Measurements from ENCODE around the gene LY6G5C. TPM values are rescaled to one million over a fixed set of nuclear protein-coding genes. Genes with fewer than 3 reads are reported as not detected.

Gene LY6G5C
- total and polyA plus RNA-seq, 2 experiments from 2014 or later = 1.7 to 5.1 TPM

GRCh38 chr6:31658983-31659648, 21.8 kb downstream of the LY6G5C start:
- peak overlapping the region; percentile 97 for H3K4me2 ChIP-seq (ENCODE audit: unreplicated experiment)
- H3K9ac ChIP-seq = peak overlapping the region; percentile 88; the same call in 1 of the 2 replicates
- peaks cover 24% of the 10 kb centered on the region for H3K4me1 ChIP-seq (ENCODE audit: insufficient read depth)
- H3K27me3 ChIP-seq (replicated peaks; ENCODE audit: insufficient read depth) = no peaks in the 10 kb centered on the region
- no peaks in the 10 kb centered on the region for H4K20me1 ChIP-seq (ENCODE audit: insufficient read depth)
- no peaks in the 10 kb centered on the region for H3K9me2 ChIP-seq (ENCODE audit: insufficient read depth)
- H3K9me3 ChIP-seq (ENCODE audit: low read depth) = no peaks in the 10 kb centered on the region
- H2AFZ ChIP-seq = no peak overlapping the region
- in situ Hi-C loops (cut with MboI) = no loop called here
- H3K79me2 ChIP-seq (ENCODE audit: insufficient read depth) = peaks cover 97% of the 10 kb centered on the region
- peak overlapping the region; percentile 91 for H3K4me3 ChIP-seq
- no peak overlapping the region for H3K27ac ChIP-seq
- peaks cover 21% of the 10 kb centered on the region for H3F3A ChIP-seq (ENCODE audit: insufficient read depth)
- H3K36me3 ChIP-seq (ENCODE audit: low read depth) = no peaks in the 10 kb centered on the region
- 88 to 96% methylated on average over 10 to 13 of the region's 13 CpGs for WGBS, 2 experiments (ENCODE audit: low coverage in 1 of 2, low lambda C conversion rate in 2 of 2, missing lambda C conversion rate in 2 of 2)
- no peak for DNase-seq
- TF ChIP-seq EZH2phosphoT487 (IDR thresholded peaks at IDR 0.05; ENCODE audit: insufficient read depth, low read depth) = no peak
- TF ChIP-seq EZH2 (IDR thresholded peaks at IDR 0.05; ENCODE audit: insufficient read depth, poor library complexity, severe bottlenecking) = no peak

- Histone ChIP-seq H3K36me3 (ENCODE audit: low read depth) (no peaks in the 10 kb centered on the region), H3K9me2 (ENCODE audit: insufficient read depth) (no peaks in the 10 kb centered on the region), H3K27me3 (replicated peaks; ENCODE audit: insufficient read depth) (no peaks in the 10 kb centered on the region), H3K4me2 (ENCODE audit: unreplicated experiment) (no peak overlapping the region), H3K9ac (0 out of 2 replicates have a peak overlapping the region, but pooled peaks have one; percentile 12), H3K27ac (no peak overlapping the region), H3F3A (ENCODE audit: insufficient read depth) (peaks cover 20% of the 10 kb centered on the region), H3K79me2 (ENCODE audit: insufficient read depth) (peaks cover 97% of the 10 kb centered on the region), H3K4me1 (ENCODE audit: insufficient read depth) (peaks cover 23% of the 10 kb centered on the region), H4K20me1 (ENCODE audit: insufficient read depth) (no peaks in the 10 kb centered on the region), H3K9me3 (ENCODE audit: low read depth) (no peaks in the 10 kb centered on the region), H2AFZ (no peak overlapping the region), H3K4me3 (peak overlapping the region; percentile 91; the same call in 1 of the 2 replicates)
- WGBS, 2 experiments (ENCODE audit: low coverage in 1 of 2, low lambda C conversion rate in 2 of 2, missing lambda C conversion rate in 2 of 2) = 68 to 69% methylated on average over 4 of the region's 4 CpGs
- in situ Hi-C loops (cut with MboI) = no loop called here
- DNase-seq = no peak
- TF ChIP-seq EZH2phosphoT487 (IDR thresholded peaks at IDR 0.05; ENCODE audit: insufficient read depth, low read depth) (no peak), EZH2 (IDR thresholded peaks at IDR 0.05; ENCODE audit: insufficient read depth, poor library complexity, severe bottlenecking) (no peak)
Observed at GRCh38 chr6:31658158-31658688, 22.6 kb downstream of the LY6G5C start.

GRCh38 chr6:31657406-31658157, 23.3 kb downstream of the LY6G5C start:
- no peak for TF ChIP-seq EZH2 (IDR thresholded peaks at IDR 0.05; ENCODE audit: insufficient read depth, poor library complexity, severe bottlenecking)
- H3K4me1 ChIP-seq (ENCODE audit: insufficient read depth) = peaks cover 21% of the 10 kb centered on the region
- H2AFZ ChIP-seq = no peak overlapping the region
- H3F3A ChIP-seq (ENCODE audit: insufficient read depth) = peaks cover 20% of the 10 kb centered on the region
- H3K4me3 ChIP-seq = 0 out of 2 replicates have a peak overlapping the region, but pooled peaks have one; percentile 12
- no peak overlapping the region for H3K27ac ChIP-seq
- H3K9me3 ChIP-seq (ENCODE audit: low read depth) = no peaks in the 10 kb centered on the region
- no peaks in the 10 kb centered on the region for H3K9me2 ChIP-seq (ENCODE audit: insufficient read depth)
- no peaks in the 10 kb centered on the region for H3K27me3 ChIP-seq (replicated peaks; ENCODE audit: insufficient read depth)
- in situ Hi-C loops (cut with MboI) = no loop called here
- H4K20me1 ChIP-seq (ENCODE audit: insufficient read depth) = no peaks in the 10 kb centered on the region
- peak; percentile 44 for DNase-seq
- H3K79me2 ChIP-seq (ENCODE audit: insufficient read depth) = peaks cover 92% of the 10 kb centered on the region
- H3K4me2 ChIP-seq (ENCODE audit: unreplicated experiment) = no peak overlapping the region
- no peak overlapping the region for H3K9ac ChIP-seq
- WGBS, 2 experiments (ENCODE audit: low coverage in 1 of 2, low lambda C conversion rate in 2 of 2, missing lambda C conversion rate in 2 of 2) = 54 to 63% methylated on average over 6 of the region's 6 CpGs
- no peaks in the 10 kb centered on the region for H3K36me3 ChIP-seq (ENCODE audit: low read depth)

GRCh38 chr6:31655349-31656237, 25.3 kb downstream of the LY6G5C start, which contains the start of gene APOM:
Gene APOM, plus strand, starts transcription at chr6:31655894. Its CDS starts 73 bp downstream, at chr6:31655967.
- 89 to 90% methylated on average over 8 of the region's 8 CpGs for WGBS, 2 experiments (ENCODE audit: low coverage in 1 of 2, low lambda C conversion rate in 2 of 2, missing lambda C conversion rate in 2 of 2)
- no peaks in the 10 kb centered on the region for H3K9me2 ChIP-seq (ENCODE audit: insufficient read depth)
- peaks cover 8% of the 10 kb centered on the region for H3F3A ChIP-seq (ENCODE audit: insufficient read depth)
- no peaks in the 10 kb centered on the region for H4K20me1 ChIP-seq (ENCODE audit: insufficient read depth)
- peaks cover 25% of the 10 kb centered on the region for H3K4me1 ChIP-seq (ENCODE audit: insufficient read depth)
- H3K4me3 ChIP-seq = no peak within 1 kb of the TSS
- DNase-seq = no peak
- H3K27ac ChIP-seq = no peak within 1 kb of the TSS
- in situ Hi-C loops (cut with MboI) = no loop called here
- H3K9ac ChIP-seq = no peak within 1 kb of the TSS
- H3K79me2 ChIP-seq (ENCODE audit: insufficient read depth) = peaks cover 87% of the 10 kb centered on the region
- H3K4me2 ChIP-seq (ENCODE audit: unreplicated experiment) = no peak within 1 kb of the TSS
- no peaks in the 10 kb centered on the region for H3K27me3 ChIP-seq (replicated peaks; ENCODE audit: insufficient read depth)
- no peaks in the 10 kb centered on the region for H3K9me3 ChIP-seq (ENCODE audit: low read depth)
- no peaks in the 10 kb centered on the region for H3K36me3 ChIP-seq (ENCODE audit: low read depth)
- TF ChIP-seq EZH2 (IDR thresholded peaks at IDR 0.05; ENCODE audit: insufficient read depth, poor library complexity, severe bottlenecking) (no peak), EZH2phosphoT487 (IDR thresholded peaks at IDR 0.05; ENCODE audit: insufficient read depth, low read depth) (no peak)
- no peak within 1 kb of the TSS for H2AFZ ChIP-seq
